GM12878 (cell line): ENCODE measurements around the gene GUCY1B1.

Source experiments
- E4F1 ChIP-seq: fragments of 450-650 bp; IDR thresholded peaks from 2 replicates; pipeline ENCODE4 v1.6.1; 2018; ENCODE audit warnings: borderline replicate concordance, mild to moderate bottlenecking; ENCODE audit not compliant: partially characterized antibody
- EZH2 ChIP-seq: IDR thresholded peaks from 2 replicates; pipeline ENCODE4 v1.6.1; 2012; ENCODE audit warnings: low read depth, mild to moderate bottlenecking, control low read depth, inconsistent platforms, low read length, borderline replicate concordance; ENCODE audit not compliant: control insufficient read depth

- TF ChIP-seq E4F1 (no peak), EZH2 (no peak)
Measured at GRCh38 chr4:155807021-155807420, 48.2 kb downstream of the GUCY1B1 start.
